HepG2 (cell line): ENCODE results near the gene KLHDC4. TPM values are rescaled to one million over a fixed set of nuclear protein-coding genes. Genes with fewer than 3 reads are reported as not detected.
A peak's percentile ranks its signal among the peaks of the same experiment; 100 is the strongest.

Source experiments
- ATAC-seq: fragments of 200-7000 bp; cut with Tn5 transposase; 3 replicates; pipeline ENCODE4 v1.9.1; 2020; ENCODE audit warnings: mild to moderate bottlenecking, moderate library complexity
- BruUV-seq: library from RNA; stranded (reverse); fragments of 400-500 nt; replicated peaks from 2 replicates; lab custom pipeline; 2021; lab: Mats Ljungman, UMichigan
- CTCF ChIA-PET: fragments of 300-600 bp; formaldehyde crosslinking; extraction: SDS; loops from one replicate; lab custom pipeline; 2021; ENCODE audit warnings: low total read pairs, inconsistent platforms, low intra/inter-chr PET ratio; lab: Yijun Ruan, JAX
- POLR2A ChIA-PET: fragments of 350-600 bp; sonication (Branson Sonifier 250); formaldehyde crosslinking; loops from one replicate; lab custom pipeline; 2020; ENCODE audit warnings: antibody characterized with exemption, inconsistent platforms; lab: Yijun Ruan, JAX
- DNase-seq: peaks from one replicate; pipeline ENCODE4 v3.0.0-alpha.2; 2015; ENCODE audit warnings: low spot score
- FAIRE-seq: peaks from 3 replicates; lab custom pipeline; 2011; peaks lifted over from hg19 to GRCh38; lab: Jason Lieb, UNC
- H2AFZ ChIP-seq: one replicate; pipeline ENCODE4 v1.6.1; 2011; ENCODE audit warnings: low read length, inconsistent platforms
- H3K27ac ChIP-seq: fragments of 300-600 bp; 3 replicates; pipeline ENCODE4 v1.8.0; 2011; ENCODE audit warnings: mixed run types, mild to moderate bottlenecking, mixed read lengths, low read length, inconsistent platforms; ENCODE audit not compliant: insufficient read depth; ENCODE audit errors: extremely low read length
- H3K27me3 ChIP-seq, 2 experiments: fragments of 200-600 bp in 1 of 2; 2 replicates in 1 of 2; 3 replicates in 1 of 2; pipeline versions ENCODE4 v1.6.0 to v1.8.0; 2011; ENCODE audit warnings: low read length in 2 of 2, mild to moderate bottlenecking in 2 of 2, moderate library complexity in 2 of 2, inconsistent platforms in 1 of 2; ENCODE audit not compliant: insufficient read depth in 2 of 2, control insufficient read depth in 1 of 2
- H3K36me3 ChIP-seq, 2 experiments: fragments of 200-600 bp in 1 of 2; replicated peaks in 1 of 2; 2 replicates in 1 of 2; 3 replicates in 1 of 2; pipeline versions ENCODE4 v1.5.1 to v1.8.0; 2011; ENCODE audit warnings: low read length in 2 of 2, inconsistent platforms in 1 of 2; ENCODE audit not compliant: insufficient read depth in 2 of 2, control insufficient read depth in 1 of 2
- H3K4me1 ChIP-seq: 2 replicates; pipeline ENCODE4 v1.5.1; 2012; ENCODE audit warnings: low read length, inconsistent platforms; ENCODE audit not compliant: insufficient read depth
- H3K4me2 ChIP-seq: 2 replicates; pipeline ENCODE4 v1.6.0; 2011; ENCODE audit warnings: low read depth, low read length, inconsistent platforms
- H3K4me3 ChIP-seq, 3 experiments: fragments of 200-600 bp in 1 of 3; sonication (generic), shearing (Covaris generic) in 1 of 3; replicated peaks in 1 of 3; 2 replicates each; pipeline ENCODE4 v1.5.1; 2011 to 2016; ENCODE audit warnings: low read length in 3 of 3, inconsistent platforms in 2 of 3, low read depth in 2 of 3, mild to moderate bottlenecking in 2 of 3, control low read depth in 1 of 3, mixed read lengths in 1 of 3; ENCODE audit not compliant: insufficient read depth in 1 of 3
- H3K79me2 ChIP-seq: one replicate; pipeline ENCODE4 v1.6.1; 2011; ENCODE audit warnings: low read length, inconsistent platforms; ENCODE audit not compliant: insufficient read depth
- H3K9ac ChIP-seq: 2 replicates; pipeline ENCODE4 v1.6.0; 2011; ENCODE audit warnings: mild to moderate bottlenecking, low read depth, low read length, inconsistent platforms; ENCODE audit not compliant: insufficient read depth
- H3K9me3 ChIP-seq: 2 replicates; pipeline ENCODE4 v1.5.1; 2012; ENCODE audit warnings: mild to moderate bottlenecking, low read length
- H4K20me1 ChIP-seq: 2 replicates; pipeline ENCODE4 v1.6.0; 2011; ENCODE audit warnings: inconsistent platforms, mild to moderate bottlenecking, low read length, moderate library complexity; ENCODE audit not compliant: insufficient read depth
- BHLHE40 ChIP-seq: IDR thresholded peaks from 2 replicates; pipeline ENCODE4 v1.6.1; 2011; ENCODE audit warnings: low read length, improper control_type of control experiment
- CBX2 ChIP-seq, 2 experiments: fragments of 200-600 bp in 1 of 2; sonication (generic); formaldehyde crosslinking in 1 of 2; IDR thresholded peaks; 2 replicates each; pipeline versions ENCODE4 v1.7.0 to v1.8.1; 2018 to 2022; ENCODE audit warnings: low read depth in 2 of 2, low read length in 1 of 2, mild to moderate bottlenecking in 1 of 2, missing genetic modification reagents in 1 of 2
- ETV5 ChIP-seq: IDR thresholded peaks from 2 replicates; pipeline ENCODE4 v1.6.1; 2018; ENCODE audit warnings: missing biosample characterization, missing genetic modification reagents, inconsistent platforms, borderline replicate concordance
- HMG20A ChIP-seq: IDR thresholded peaks from 2 replicates; pipeline ENCODE4 v1.6.1; 2016; ENCODE audit warnings: borderline replicate concordance
- HNF4G ChIP-seq, 2 experiments: sonication (generic) in 1 of 2; formaldehyde crosslinking in 1 of 2; IDR thresholded peaks; 2 replicates each; pipeline versions ENCODE4 v1.4.0 to v1.6.1; 2011 to 2020; ENCODE audit warnings: borderline replicate concordance in 2 of 2, low read depth in 2 of 2, mild to moderate bottlenecking in 2 of 2, low read length in 1 of 2, missing genetic modification reagents in 1 of 2, moderate library complexity in 1 of 2
- SRY ChIP-seq: sonication (generic); formaldehyde crosslinking; IDR thresholded peaks from 2 replicates; pipeline ENCODE4 v1.8.0; 2022; ENCODE audit warnings: mild to moderate bottlenecking, missing genetic modification reagents
- XRCC5 ChIP-seq: fragments of 200-400 bp; formaldehyde crosslinking; optimal IDR thresholded peaks from 2 replicates; pipeline ENCODE3; 2017; ENCODE audit warnings: mild to moderate bottlenecking, low read length
- ZNF234 ChIP-seq: sonication (generic); formaldehyde crosslinking; conservative IDR thresholded peaks from 2 replicates; pipeline ENCODE4 v1.5.1; 2020; ENCODE audit warnings: mild to moderate bottlenecking, missing genetic modification reagents
- ZNF501 ChIP-seq: sonication (generic); formaldehyde crosslinking; IDR thresholded peaks from 2 replicates; pipeline ENCODE4 v1.5.1; 2020; ENCODE audit warnings: mild to moderate bottlenecking, moderate library complexity, missing genetic modification reagents
- ZNF670 ChIP-seq: sonication (generic); formaldehyde crosslinking; IDR thresholded peaks from 2 replicates; pipeline ENCODE4 v1.8.0; 2022; ENCODE audit warnings: mild to moderate bottlenecking, missing genetic modification reagents, borderline replicate concordance
- ZNF883 ChIP-seq: sonication (generic); formaldehyde crosslinking; IDR thresholded peaks from 2 replicates; pipeline ENCODE4 v1.5.1; 2020; ENCODE audit warnings: mild to moderate bottlenecking, missing genetic modification reagents; ENCODE audit errors: not compliant biosample characterization
- WGBS: methylation state at CpG from one replicate; pipeline ENCODE4 v1.1.6; 2017; ENCODE audit warnings: low lambda C conversion rate; 5-methylcytosine and 5-hydroxymethylcytosine counted together
- in situ Hi-C: cut with HindIII; loops from 2 replicates; pipeline ENCODE4 v1.10.0; 2017; ENCODE audit warnings: low pct_unique_long_range_greater_than_20kb; ENCODE audit not compliant: extremely low pct_ligation_motif_present
- intact Hi-C: fragments of 100-400 bp; cut with micrococcal nuclease; formaldehyde crosslinking; loops from one replicate; pipeline ENCODE4 v1.10.0; 2022; ENCODE audit not compliant: unreplicated experiment
- polyA plus RNA-seq, 8 experiments: library from polyadenylated mRNA; depleted of rRNA in 3 of 8; stranded (reverse) in 7 of 8; unstranded in 1 of 8; fragments of >200 nt; fragmentation: Illumina TruSeq in 4 of 8; extraction: Trizol in 4 of 8; gene quantifications; 2 replicates each; pipeline versions ENCODE4 v1.2.1 to v1.2.3, GENCODE V29; 2011 to 2016; ENCODE audit warnings: low read depth in 4 of 8, missing spikeins in 1 of 8, mixed read lengths in 1 of 8; ENCODE audit not compliant: insufficient read depth in 1 of 8
- total RNA-seq, 5 experiments: library from RNA; depleted of rRNA; stranded (reverse); fragments of >200 nt; fragmentation: Illumina TruSeq; extraction: Trizol; gene quantifications; 2 replicates each; pipeline ENCODE4 v1.2.3, GENCODE V29; 2016; ENCODE audit warnings: low read depth in 1 of 5
- TF ChIP-seq, protein P1 (sequence below): sonication (generic); formaldehyde crosslinking; IDR thresholded peaks from 2 replicates; pipeline ENCODE4 v1.4.0; 2020; ENCODE audit warnings: missing genetic modification reagents
- TF ChIP-seq, protein P2 (sequence below), 2 experiments: sonication (generic) in 1 of 2; formaldehyde crosslinking in 1 of 2; IDR thresholded peaks; 2 replicates each; pipeline versions ENCODE4 v1.6.1 to v1.9.0; 2014 to 2022; ENCODE audit warnings: antibody characterized with exemption in 1 of 2, borderline replicate concordance in 1 of 2, inconsistent platforms in 1 of 2, low read depth in 1 of 2, missing genetic modification reagents in 1 of 2
- TF ChIP-seq, protein P3 (sequence below): sonication (generic); formaldehyde crosslinking; IDR thresholded peaks from 2 replicates; pipeline ENCODE4 v1.4.0; 2020; ENCODE audit warnings: low read depth, mild to moderate bottlenecking, missing genetic modification reagents

KLHDC4 gene
- total and polyA plus RNA-seq, 2 of the 13 experiments (the other 11 are each of a cell fraction or from before 2014, with no cell fraction given) = 18.7 to 31.8 TPM

DNA sequence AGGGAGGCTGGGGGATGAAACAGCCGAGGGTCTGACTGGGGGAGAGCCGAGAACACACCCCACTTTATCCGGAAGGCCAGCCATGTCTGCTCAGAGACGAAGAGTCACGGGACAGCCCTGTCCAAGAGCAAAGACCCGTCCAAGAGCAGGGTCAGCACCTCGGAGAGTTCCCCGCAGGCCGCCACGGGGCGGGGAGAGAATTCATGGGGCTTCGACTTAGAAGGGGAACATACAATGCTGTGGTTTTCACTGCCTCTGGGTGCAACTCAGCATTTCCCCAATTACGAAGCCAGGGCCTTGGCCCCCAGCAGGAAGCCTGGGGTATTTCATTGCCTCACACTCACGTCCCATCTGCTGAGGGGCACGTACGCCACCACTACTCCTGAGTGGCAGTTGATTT is 104.2 kb downstream of the KLHDC4 start:
- peak; percentile 44 for DNase-seq
- TF ChIP-seq CBX2 (IDR thresholded peaks at IDR 0.05; ENCODE audit: low read depth, low read length) = no peak
- no peak for TF ChIP-seq CBX2 (CRISPR knock-in tag; IDR thresholded peaks at IDR 0.05; ENCODE audit: low read depth)
- TF ChIP-seq SRY (CRISPR knock-in tag) = peak; percentile 79; the same call in 1 of the 2 replicates
- no peak for TF ChIP-seq ZNF501 (CRISPR knock-in tag)
- TF ChIP-seq BHLHE40 = peak; percentile 55; the same call in 1 of the 2 replicates
- TF ChIP-seq ZNF883 (CRISPR knock-in tag) = no peak
- no peak for TF ChIP-seq ZNF234 (CRISPR knock-in tag)
- TF ChIP-seq, protein P1, sequence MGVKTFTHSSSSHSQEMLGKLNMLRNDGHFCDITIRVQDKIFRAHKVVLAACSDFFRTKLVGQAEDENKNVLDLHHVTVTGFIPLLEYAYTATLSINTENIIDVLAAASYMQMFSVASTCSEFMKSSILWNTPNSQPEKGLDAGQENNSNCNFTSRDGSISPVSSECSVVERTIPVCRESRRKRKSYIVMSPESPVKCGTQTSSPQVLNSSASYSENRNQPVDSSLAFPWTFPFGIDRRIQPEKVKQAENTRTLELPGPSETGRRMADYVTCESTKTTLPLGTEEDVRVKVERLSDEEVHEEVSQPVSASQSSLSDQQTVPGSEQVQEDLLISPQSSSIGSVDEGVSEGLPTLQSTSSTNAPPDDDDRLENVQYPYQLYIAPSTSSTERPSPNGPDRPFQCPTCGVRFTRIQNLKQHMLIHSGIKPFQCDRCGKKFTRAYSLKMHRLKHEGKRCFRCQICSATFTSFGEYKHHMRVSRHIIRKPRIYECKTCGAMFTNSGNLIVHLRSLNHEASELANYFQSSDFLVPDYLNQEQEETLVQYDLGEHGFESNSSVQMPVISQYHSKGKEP (CRISPR knock-in tag) = peak; percentile 90; the same call in 1 of the 2 replicates
- TF ChIP-seq HMG20A = no peak
- no peak for TF ChIP-seq ZNF670 (CRISPR knock-in tag)
- TF ChIP-seq XRCC5 = peak; percentile 20
- TF ChIP-seq, protein P2, sequence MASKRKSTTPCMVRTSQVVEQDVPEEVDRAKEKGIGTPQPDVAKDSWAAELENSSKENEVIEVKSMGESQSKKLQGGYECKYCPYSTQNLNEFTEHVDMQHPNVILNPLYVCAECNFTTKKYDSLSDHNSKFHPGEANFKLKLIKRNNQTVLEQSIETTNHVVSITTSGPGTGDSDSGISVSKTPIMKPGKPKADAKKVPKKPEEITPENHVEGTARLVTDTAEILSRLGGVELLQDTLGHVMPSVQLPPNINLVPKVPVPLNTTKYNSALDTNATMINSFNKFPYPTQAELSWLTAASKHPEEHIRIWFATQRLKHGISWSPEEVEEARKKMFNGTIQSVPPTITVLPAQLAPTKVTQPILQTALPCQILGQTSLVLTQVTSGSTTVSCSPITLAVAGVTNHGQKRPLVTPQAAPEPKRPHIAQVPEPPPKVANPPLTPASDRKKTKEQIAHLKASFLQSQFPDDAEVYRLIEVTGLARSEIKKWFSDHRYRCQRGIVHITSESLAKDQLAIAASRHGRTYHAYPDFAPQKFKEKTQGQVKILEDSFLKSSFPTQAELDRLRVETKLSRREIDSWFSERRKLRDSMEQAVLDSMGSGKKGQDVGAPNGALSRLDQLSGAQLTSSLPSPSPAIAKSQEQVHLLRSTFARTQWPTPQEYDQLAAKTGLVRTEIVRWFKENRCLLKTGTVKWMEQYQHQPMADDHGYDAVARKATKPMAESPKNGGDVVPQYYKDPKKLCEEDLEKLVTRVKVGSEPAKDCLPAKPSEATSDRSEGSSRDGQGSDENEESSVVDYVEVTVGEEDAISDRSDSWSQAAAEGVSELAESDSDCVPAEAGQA (IDR thresholded peaks at IDR 0.05; ENCODE audit: low read depth) = no peak
- TF ChIP-seq, protein P2 (CRISPR knock-in tag; IDR thresholded peaks at IDR 0.05; ENCODE audit: borderline replicate concordance) = 0 out of 2 replicates have a peak, but pooled peaks have one; percentile 31
- TF ChIP-seq ETV5 (CRISPR knock-in tag) = 0 out of 2 replicates have a peak, but pooled peaks have one; percentile 24
- no peak for TF ChIP-seq HNF4G (IDR thresholded peaks at IDR 0.05; ENCODE audit: borderline replicate concordance, low read depth, low read length)
- TF ChIP-seq HNF4G (CRISPR knock-in tag; IDR thresholded peaks at IDR 0.05; ENCODE audit: borderline replicate concordance, low read depth) = no peak
- TF ChIP-seq, protein P3, sequence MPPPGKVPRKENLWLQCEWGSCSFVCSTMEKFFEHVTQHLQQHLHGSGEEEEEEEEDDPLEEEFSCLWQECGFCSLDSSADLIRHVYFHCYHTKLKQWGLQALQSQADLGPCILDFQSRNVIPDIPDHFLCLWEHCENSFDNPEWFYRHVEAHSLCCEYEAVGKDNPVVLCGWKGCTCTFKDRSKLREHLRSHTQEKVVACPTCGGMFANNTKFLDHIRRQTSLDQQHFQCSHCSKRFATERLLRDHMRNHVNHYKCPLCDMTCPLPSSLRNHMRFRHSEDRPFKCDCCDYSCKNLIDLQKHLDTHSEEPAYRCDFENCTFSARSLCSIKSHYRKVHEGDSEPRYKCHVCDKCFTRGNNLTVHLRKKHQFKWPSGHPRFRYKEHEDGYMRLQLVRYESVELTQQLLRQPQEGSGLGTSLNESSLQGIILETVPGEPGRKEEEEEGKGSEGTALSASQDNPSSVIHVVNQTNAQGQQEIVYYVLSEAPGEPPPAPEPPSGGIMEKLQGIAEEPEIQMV (CRISPR knock-in tag) = no peak

More for the DNA sequence above, 104.2 kb downstream of the KLHDC4 start:
- Histone ChIP-seq H2AFZ (no peak overlapping the region), H4K20me1 (peaks cover 3% of the 10 kb centered on the region; the same call in 1 of the 2 replicates), H3K27ac (no peak overlapping the region), H3K4me2 (no peak overlapping the region), H3K4me1 (no peaks in the 10 kb centered on the region), H3K79me2 (no peaks in the 10 kb centered on the region), H3K36me3 (no peaks in the 10 kb centered on the region), H3K4me3 (no peak overlapping the region), H3K9ac (no peak overlapping the region), H3K9me3 (no peaks in the 10 kb centered on the region), H3K27me3 (peaks cover 14 to 84% of the 10 kb centered on the region in 2 experiments)
- CTCF ChIA-PET = no interaction called here
- in situ Hi-C loops (no loop called here), intact Hi-C loops (loop anchor here (10.0 kb wide), 1 partner anchor 57 kb away; the partner anchor contains the start of gene JPH3)
- WGBS = 23% methylated on average over 9 of the region's 16 CpGs
- FAIRE-seq = peak; percentile 69
- no TSS peak for BruUV-seq
- POLR2A ChIA-PET = no interaction called here
- ATAC-seq = peak; percentile 76
